HepG2 (cell line): ENCODE data around the gene C13orf46.

ENCODE experiments used
- CTCF ChIP-seq: sonication (generic); formaldehyde crosslinking; IDR thresholded peaks from 2 replicates; pipeline ENCODE4 v1.5.0; 2020; ENCODE audit warnings: mild to moderate bottlenecking, missing genetic modification reagents, moderate library complexity
- SP2 ChIP-seq: sonication (generic); formaldehyde crosslinking; IDR thresholded peaks from 2 replicates; pipeline ENCODE4 v1.5.1; 2020; ENCODE audit warnings: mild to moderate bottlenecking, missing genetic modification reagents
- YY1 ChIP-seq: IDR thresholded peaks from 2 replicates; pipeline ENCODE4 v1.6.1; 2011; ENCODE audit warnings: low read length, low read depth, moderate library complexity, mild to moderate bottlenecking; ENCODE audit not compliant: insufficient read depth, insufficient replicate concordance
- ZBTB26 ChIP-seq: IDR thresholded peaks from 2 replicates; pipeline ENCODE4 v1.6.1; 2016; ENCODE audit warnings: missing compliant biosample characterization, missing genetic modification reagents, borderline replicate concordance
- TF ChIP-seq, protein P1 (sequence below): sonication (generic); formaldehyde crosslinking; IDR thresholded peaks from 2 replicates; pipeline ENCODE4 v1.4.0; 2020; ENCODE audit warnings: missing genetic modification reagents
- TF ChIP-seq, protein P2 (sequence below), 2 experiments: sonication (generic) in 1 of 2; formaldehyde crosslinking in 1 of 2; IDR thresholded peaks; 2 replicates each; pipeline versions ENCODE4 v1.4.0 to v1.6.1; 2016 to 2020; ENCODE audit warnings: borderline replicate concordance in 1 of 2, low read depth in 1 of 2, mild to moderate bottlenecking in 1 of 2, missing genetic modification reagents in 1 of 2

DNA sequence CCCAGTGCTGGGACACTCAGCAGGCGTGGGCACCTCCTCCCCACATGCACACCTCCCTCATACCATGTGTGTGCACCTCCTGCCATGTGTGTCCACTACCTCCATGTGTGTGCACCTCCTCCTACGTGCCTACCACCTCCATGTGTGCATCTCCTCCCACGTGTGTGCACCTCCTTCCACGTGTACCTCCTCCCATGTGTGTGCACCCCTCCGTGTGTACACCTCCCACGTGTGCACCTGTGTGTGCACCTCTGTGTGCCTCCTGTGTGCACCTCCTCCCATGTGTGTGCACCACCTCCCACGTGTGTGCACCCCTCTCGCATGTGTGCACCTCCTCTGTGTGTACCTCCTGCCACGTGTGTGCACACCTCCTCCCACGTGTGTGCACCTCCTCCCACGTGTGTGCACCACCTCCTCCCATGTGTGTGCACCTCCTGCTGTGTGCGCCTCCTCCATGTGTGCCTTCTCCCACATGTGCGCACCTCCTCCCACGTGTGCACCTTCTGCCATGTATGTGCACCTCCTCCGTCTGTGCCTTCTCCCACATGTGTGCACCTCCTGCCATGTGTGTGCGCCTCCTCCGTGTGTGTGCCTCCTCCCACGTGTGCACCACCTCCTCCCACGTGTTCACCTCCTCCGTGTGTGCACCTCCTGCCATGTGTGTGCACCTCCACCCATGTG, 6.1 kb upstream of the C13orf46 start:
- no peak for TF ChIP-seq CTCF (CRISPR knock-in tag)
- no peak for TF ChIP-seq ZBTB26
- no peak for TF ChIP-seq YY1
- TF ChIP-seq, protein P1, sequence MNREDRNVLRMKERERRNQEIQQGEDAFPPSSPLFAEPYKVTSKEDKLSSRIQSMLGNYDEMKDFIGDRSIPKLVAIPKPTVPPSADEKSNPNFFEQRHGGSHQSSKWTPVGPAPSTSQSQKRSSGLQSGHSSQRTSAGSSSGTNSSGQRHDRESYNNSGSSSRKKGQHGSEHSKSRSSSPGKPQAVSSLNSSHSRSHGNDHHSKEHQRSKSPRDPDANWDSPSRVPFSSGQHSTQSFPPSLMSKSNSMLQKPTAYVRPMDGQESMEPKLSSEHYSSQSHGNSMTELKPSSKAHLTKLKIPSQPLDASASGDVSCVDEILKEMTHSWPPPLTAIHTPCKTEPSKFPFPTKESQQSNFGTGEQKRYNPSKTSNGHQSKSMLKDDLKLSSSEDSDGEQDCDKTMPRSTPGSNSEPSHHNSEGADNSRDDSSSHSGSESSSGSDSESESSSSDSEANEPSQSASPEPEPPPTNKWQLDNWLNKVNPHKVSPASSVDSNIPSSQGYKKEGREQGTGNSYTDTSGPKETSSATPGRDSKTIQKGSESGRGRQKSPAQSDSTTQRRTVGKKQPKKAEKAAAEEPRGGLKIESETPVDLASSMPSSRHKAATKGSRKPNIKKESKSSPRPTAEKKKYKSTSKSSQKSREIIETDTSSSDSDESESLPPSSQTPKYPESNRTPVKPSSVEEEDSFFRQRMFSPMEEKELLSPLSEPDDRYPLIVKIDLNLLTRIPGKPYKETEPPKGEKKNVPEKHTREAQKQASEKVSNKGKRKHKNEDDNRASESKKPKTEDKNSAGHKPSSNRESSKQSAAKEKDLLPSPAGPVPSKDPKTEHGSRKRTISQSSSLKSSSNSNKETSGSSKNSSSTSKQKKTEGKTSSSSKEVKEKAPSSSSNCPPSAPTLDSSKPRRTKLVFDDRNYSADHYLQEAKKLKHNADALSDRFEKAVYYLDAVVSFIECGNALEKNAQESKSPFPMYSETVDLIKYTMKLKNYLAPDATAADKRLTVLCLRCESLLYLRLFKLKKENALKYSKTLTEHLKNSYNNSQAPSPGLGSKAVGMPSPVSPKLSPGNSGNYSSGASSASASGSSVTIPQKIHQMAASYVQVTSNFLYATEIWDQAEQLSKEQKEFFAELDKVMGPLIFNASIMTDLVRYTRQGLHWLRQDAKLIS (CRISPR knock-in tag): no peak
- TF ChIP-seq, protein P2, sequence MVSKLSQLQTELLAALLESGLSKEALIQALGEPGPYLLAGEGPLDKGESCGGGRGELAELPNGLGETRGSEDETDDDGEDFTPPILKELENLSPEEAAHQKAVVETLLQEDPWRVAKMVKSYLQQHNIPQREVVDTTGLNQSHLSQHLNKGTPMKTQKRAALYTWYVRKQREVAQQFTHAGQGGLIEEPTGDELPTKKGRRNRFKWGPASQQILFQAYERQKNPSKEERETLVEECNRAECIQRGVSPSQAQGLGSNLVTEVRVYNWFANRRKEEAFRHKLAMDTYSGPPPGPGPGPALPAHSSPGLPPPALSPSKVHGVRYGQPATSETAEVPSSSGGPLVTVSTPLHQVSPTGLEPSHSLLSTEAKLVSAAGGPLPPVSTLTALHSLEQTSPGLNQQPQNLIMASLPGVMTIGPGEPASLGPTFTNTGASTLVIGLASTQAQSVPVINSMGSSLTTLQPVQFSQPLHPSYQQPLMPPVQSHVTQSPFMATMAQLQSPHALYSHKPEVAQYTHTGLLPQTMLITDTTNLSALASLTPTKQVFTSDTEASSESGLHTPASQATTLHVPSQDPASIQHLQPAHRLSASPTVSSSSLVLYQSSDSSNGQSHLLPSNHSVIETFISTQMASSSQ (IDR thresholded peaks at IDR 0.05; ENCODE audit: low read depth): no peak
- TF ChIP-seq, protein P2 (CRISPR knock-in tag; IDR thresholded peaks at IDR 0.05; ENCODE audit: borderline replicate concordance): no peak
- no peak for TF ChIP-seq SP2
